GM23248 (cell line): Measurements from ENCODE around the gene CREB5.

Experiments
- EZH2 ChIP-seq: fragments of 200-600 bp; sonication (generic); IDR thresholded peaks from 2 replicates; pipeline ENCODE4 v1.6.1; 2018; ENCODE audit warnings: antibody characterized with exemption, mild to moderate bottlenecking; ENCODE audit not compliant: insufficient read depth, poor library complexity, severe bottlenecking
- EZH2phosphoT487 ChIP-seq: fragments of 200-600 bp; sonication (generic); IDR thresholded peaks from 2 replicates; pipeline ENCODE4 v1.6.1; 2018; ENCODE audit warnings: antibody characterized with exemption, moderate library complexity, mild to moderate bottlenecking, low read depth; ENCODE audit not compliant: insufficient read depth

- TF ChIP-seq EZH2 (no peak), EZH2phosphoT487 (no peak)
Measured at GRCh38 chr7:28675429-28675828, 263.1 kb downstream of the CREB5 start.
